K562 (cell line): ENCODE measurements around the gene KAT14. TPM values are rescaled to one million over a fixed set of nuclear protein-coding genes. Genes with fewer than 3 reads are reported as not detected.

Source experiments
- ATAC-seq: fragments of 200-7000 bp; cut with Tn5 transposase; 3 replicates; pipeline ENCODE4 v1.9.1; 2020; ENCODE audit warnings: moderate library complexity
- BruUV-seq: library from RNA; stranded (reverse); fragments of 400-500 nt; replicated peaks from 2 replicates; lab custom pipeline; 2021; lab: Mats Ljungman, UMichigan
- CTCF ChIA-PET: fragments of 300-600 bp; formaldehyde crosslinking; extraction: SDS; loops from one replicate; lab custom pipeline; 2021; ENCODE audit warnings: low intra/inter-chr PET ratio; lab: Yijun Ruan, JAX
- POLR2A ChIA-PET: fragments of 300-600, 350-650 bp; sonication (Branson Sonifier 250); formaldehyde crosslinking; extraction: SDS; loops from one replicate; lab custom pipeline; 2021; ENCODE audit warnings: antibody characterized with exemption, inconsistent platforms; lab: Yijun Ruan, JAX
- DNase-seq, 4 experiments: peaks; one replicate each; pipeline versions ENCODE4 v3.0.0 to v3.0.0-alpha.2; 2011 to 2018; ENCODE audit warnings: low spot score in 3 of 4, mixed read lengths in 3 of 4; ENCODE audit errors: extremely low read depth in 1 of 4
- FAIRE-seq: peaks from 2 replicates; lab custom pipeline; 2011; peaks lifted over from hg19 to GRCh38; lab: Jason Lieb, UNC
- H2AFZ ChIP-seq: 2 replicates; pipeline ENCODE4 v1.6.0; 2011; ENCODE audit warnings: low read depth, low read length, control low read depth, inconsistent platforms
- H3K27ac ChIP-seq: fragments of 200-600 bp; 3 replicates; pipeline ENCODE4 v1.8.0; 2011; ENCODE audit warnings: low read depth, mild to moderate bottlenecking, control low read depth, inconsistent platforms, low read length, moderate library complexity, mixed read lengths; ENCODE audit errors: extremely low read depth
- H3K27me3 ChIP-seq, 2 experiments: fragments of 300-600 bp in 1 of 2; 2 replicates in 1 of 2; 3 replicates in 1 of 2; pipeline versions ENCODE4 v1.6.0 to v1.8.0; 2011; ENCODE audit warnings: inconsistent platforms in 2 of 2, low read length in 2 of 2, mild to moderate bottlenecking in 1 of 2, mixed read lengths in 1 of 2, moderate library complexity in 1 of 2; ENCODE audit not compliant: control insufficient read depth in 2 of 2, insufficient read depth in 2 of 2
- H3K36me3 ChIP-seq: fragments of 300-600 bp; 3 replicates; pipeline ENCODE4 v1.8.0; 2011; ENCODE audit warnings: mild to moderate bottlenecking, low read length, inconsistent platforms; ENCODE audit not compliant: control insufficient read depth, insufficient read depth
- H3K4me1 ChIP-seq, 2 experiments: fragments of 200-600 bp in 1 of 2; replicated peaks in 1 of 2; 2 replicates in 1 of 2; 3 replicates in 1 of 2; pipeline versions ENCODE4 v1.5.1 to v1.8.0; 2011; ENCODE audit warnings: inconsistent platforms in 2 of 2, low read length in 2 of 2, mild to moderate bottlenecking in 1 of 2, mixed read lengths in 1 of 2, moderate library complexity in 1 of 2; ENCODE audit not compliant: control insufficient read depth in 2 of 2, insufficient read depth in 2 of 2
- H3K4me2 ChIP-seq: 2 replicates; pipeline ENCODE4 v1.6.1; 2011; ENCODE audit warnings: low read length, control low read depth, inconsistent platforms, mixed read lengths; ENCODE audit not compliant: insufficient read depth
- H3K4me3 ChIP-seq: fragments of 200-600 bp; sonication (generic), shearing (Covaris generic); 2 replicates; pipeline ENCODE4 v1.5.1; 2016; ENCODE audit warnings: control low read depth, inconsistent platforms
- H3K79me2 ChIP-seq: fragments of 200-600 bp; 3 replicates; pipeline ENCODE4 v1.8.0; 2011; ENCODE audit warnings: low read length, inconsistent platforms; ENCODE audit not compliant: control insufficient read depth, insufficient read depth
- H3K9ac ChIP-seq, 2 experiments: 2 replicates each; pipeline versions ENCODE4 v1.6.0 to v1.6.1; 2011; ENCODE audit warnings: low read depth in 2 of 2, low read length in 2 of 2, control low read depth in 1 of 2, inconsistent platforms in 1 of 2, mild to moderate bottlenecking in 1 of 2, mixed read lengths in 1 of 2; ENCODE audit not compliant: insufficient read depth in 1 of 2
- H3K9me1 ChIP-seq: one replicate; pipeline ENCODE4 v1.6.0; 2011; ENCODE audit warnings: inconsistent platforms, mild to moderate bottlenecking, low read length, moderate library complexity; ENCODE audit not compliant: control insufficient read depth, insufficient read depth
- H3K9me3 ChIP-seq: replicated peaks from 2 replicates; pipeline ENCODE4 v1.5.1; 2011; ENCODE audit warnings: low read depth, low read length, inconsistent platforms; ENCODE audit not compliant: control insufficient read depth, insufficient read depth
- H4K20me1 ChIP-seq: replicated peaks from 2 replicates; pipeline ENCODE4 v1.6.1; 2011; ENCODE audit warnings: low read length, inconsistent platforms, mixed read lengths; ENCODE audit not compliant: control insufficient read depth, insufficient read depth
- ARID3A ChIP-seq: IDR thresholded peaks from 2 replicates; pipeline ENCODE4 v1.6.1; 2012; ENCODE audit warnings: low read depth, low read length, improper control_type of control experiment, borderline replicate concordance
- CBFA2T2 ChIP-seq: fragments of 450-650 bp; conservative IDR thresholded peaks from 2 replicates; pipeline ENCODE4 v1.6.1; 2017; ENCODE audit warnings: mild to moderate bottlenecking
- HDAC3 ChIP-seq: fragments of 450-650 bp; IDR thresholded peaks from 2 replicates; pipeline ENCODE4 v1.6.1; 2018; ENCODE audit warnings: borderline replicate concordance, mild to moderate bottlenecking, moderate library complexity; ENCODE audit not compliant: partially characterized antibody
- HMG20A ChIP-seq: fragments of 450-650 bp; formaldehyde crosslinking; conservative IDR thresholded peaks from 2 replicates; pipeline ENCODE4 v1.4.0; 2020; ENCODE audit warnings: mild to moderate bottlenecking, mixed read lengths
- IFI16 ChIP-seq: fragments of 250-450 bp; sonication (Bioruptor Pico); IDR thresholded peaks from 2 replicates; pipeline ENCODE4 v2.1.2; 2022; ENCODE audit warnings: mild to moderate bottlenecking, inconsistent platforms
- MEF2D ChIP-seq: conservative IDR thresholded peaks from 2 replicates; pipeline ENCODE4 v1.6.1; 2016; ENCODE audit warnings: low read depth, missing genetic modification characterization, missing compliant biosample characterization
- RREB1 ChIP-seq: fragments of 250-450 bp; sonication (Bioruptor Pico); IDR thresholded peaks from 2 replicates; pipeline ENCODE4 v1.4.0; 2020
- SMC3 ChIP-seq: conservative IDR thresholded peaks from 2 replicates; pipeline ENCODE4 v1.6.1; 2011; ENCODE audit warnings: low read depth, low read length, improper control_type of control experiment; ENCODE audit not compliant: insufficient read depth
- SRSF3 ChIP-seq: fragments of 200-400 bp; formaldehyde crosslinking; IDR thresholded peaks from 2 replicates; pipeline ENCODE4 v1.6.1; 2016; ENCODE audit warnings: mild to moderate bottlenecking, low read length, moderate library complexity; ENCODE audit not compliant: insufficient read depth
- TRIM24 ChIP-seq, 2 experiments: fragments of 450-650 bp; IDR thresholded peaks; 2 replicates each; pipeline ENCODE4 v1.6.1; 2016
- ZKSCAN3 ChIP-seq: fragments of 250-450 bp; sonication (Bioruptor Pico); IDR thresholded peaks from 2 replicates; pipeline ENCODE4 v1.4.0; 2020
- ZNF224 ChIP-seq: sonication (generic); formaldehyde crosslinking; IDR thresholded peaks from 2 replicates; pipeline ENCODE4 v1.8.0; 2022; ENCODE audit warnings: mild to moderate bottlenecking, missing genetic modification reagents
- in situ Hi-C: fragments of 300-500 bp; cut with MboI; formaldehyde crosslinking; loops from 4 replicates; pipeline ENCODE4 v1.15.0; 2018; ENCODE audit warnings: inconsistent platforms, mixed read lengths
- intact Hi-C: fragments of 100-400 bp; cut with micrococcal nuclease; formaldehyde crosslinking; loops from 2 replicates; pipeline ENCODE4 v1.14.2; 2022
- polyA plus RNA-seq, 8 experiments: library from polyadenylated mRNA; depleted of rRNA in 4 of 8; stranded (reverse) in 5 of 8; unstranded in 3 of 8; fragments of >200 nt; fragmentation: Nextera tagmentation in 2 of 8; fragmentation: Illumina TruSeq in 1 of 8; extraction: Ambion mirVana in 2 of 8; extraction: Trizol in 1 of 8; gene quantifications; 2 replicates each; pipeline versions ENCODE4 v1.2.1 to v1.2.3, GENCODE V29; 2011 to 2014; ENCODE audit warnings: inconsistent platforms in 1 of 8, missing spikeins in 1 of 8
- total RNA-seq, 7 experiments: library from RNA; depleted of rRNA in 6 of 7; stranded (reverse); fragments of >200 nt in 6 of 7; fragmentation: Illumina TruSeq in 2 of 7; extraction: Trizol in 2 of 7; gene quantifications; 2 replicates each; pipeline versions ENCODE4 v1.2.1 to v1.2.3, GENCODE V29; 2011 to 2021; ENCODE audit warnings: low replicate concordance in 1 of 7
- TF ChIP-seq, protein P1 (sequence below): fragments of 250-450 bp; sonication (Bioruptor Pico); IDR thresholded peaks from 2 replicates; pipeline ENCODE4 v1.4.0; 2020; ENCODE audit warnings: mild to moderate bottlenecking

KAT14 gene
- total and polyA plus RNA-seq, 9 of the 15 experiments (the other 6 are each of a cell fraction or from before 2014, with no cell fraction given), result 1.7 to 7.2 (median 5.6) TPM

- TF ChIP-seq HMG20A (CRISPR knock-in tag) (no peak), SMC3 (no peak), SRSF3 (no peak), IFI16 (no peak), ARID3A (no peak), MEF2D (tag) (no peak)
- TF ChIP-seq, protein P1, sequence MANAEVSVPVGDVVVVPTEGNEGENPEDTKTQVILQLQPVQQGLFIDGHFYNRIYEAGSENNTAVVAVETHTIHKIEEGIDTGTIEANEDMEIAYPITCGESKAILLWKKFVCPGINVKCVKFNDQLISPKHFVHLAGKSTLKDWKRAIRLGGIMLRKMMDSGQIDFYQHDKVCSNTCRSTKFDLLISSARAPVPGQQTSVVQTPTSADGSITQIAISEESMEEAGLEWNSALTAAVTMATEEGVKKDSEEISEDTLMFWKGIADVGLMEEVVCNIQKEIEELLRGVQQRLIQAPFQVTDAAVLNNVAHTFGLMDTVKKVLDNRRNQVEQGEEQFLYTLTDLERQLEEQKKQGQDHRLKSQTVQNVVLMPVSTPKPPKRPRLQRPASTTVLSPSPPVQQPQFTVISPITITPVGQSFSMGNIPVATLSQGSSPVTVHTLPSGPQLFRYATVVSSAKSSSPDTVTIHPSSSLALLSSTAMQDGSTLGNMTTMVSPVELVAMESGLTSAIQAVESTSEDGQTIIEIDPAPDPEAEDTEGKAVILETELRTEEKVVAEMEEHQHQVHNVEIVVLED, result no peak
Observed at GRCh38 chr20:18197382-18198070, 59.9 kb downstream of the KAT14 start (continued).

- no peaks in the 10 kb centered on the region for H3K79me2 ChIP-seq
- no peak overlapping the region for H3K27ac ChIP-seq
- intact Hi-C loops, result no loop called here
- no peaks in the 10 kb centered on the region for H3K9me3 ChIP-seq
- FAIRE-seq (no peak), ATAC-seq (no peak), DNase-seq (no peak)
- H3K4me1 ChIP-seq, result no peaks in the 10 kb centered on the region
- in situ Hi-C loops, result no loop called here
- H3K9me1 ChIP-seq, result no peaks in the 10 kb centered on the region
- no TSS peak for BruUV-seq
- H3K36me3 ChIP-seq, result no peaks in the 10 kb centered on the region
- H2AFZ ChIP-seq, result no peak overlapping the region
- CTCF ChIA-PET, result no interaction called here
- no peaks in the 10 kb centered on the region for H4K20me1 ChIP-seq
- no peaks in the 10 kb centered on the region for H3K27me3 ChIP-seq
- H3K4me3 ChIP-seq, result no peak overlapping the region
- no peak overlapping the region for H3K4me2 ChIP-seq
- no peak overlapping the region for H3K9ac ChIP-seq
- POLR2A ChIA-PET, result no interaction called here
- TF ChIP-seq TRIM24 (IDR thresholded peaks at IDR 0.05) (no peak), HDAC3 (no peak), ZKSCAN3 (no peak), RREB1 (CRISPR knock-in tag) (no peak), CBFA2T2 (no peak), ZNF224 (no peak)
Observed at GRCh38 chr20:18202966-18203365, 65.3 kb downstream of the KAT14 start.
